ENCODE data around the gene PRSS2. TPM values are rescaled to one million over a fixed set of nuclear protein-coding genes. Genes with fewer than 3 reads are reported as not detected.

The PRSS2 gene
- total RNA-seq, 1 experiment from 2014 or later: 27.6 TPM

DNA sequence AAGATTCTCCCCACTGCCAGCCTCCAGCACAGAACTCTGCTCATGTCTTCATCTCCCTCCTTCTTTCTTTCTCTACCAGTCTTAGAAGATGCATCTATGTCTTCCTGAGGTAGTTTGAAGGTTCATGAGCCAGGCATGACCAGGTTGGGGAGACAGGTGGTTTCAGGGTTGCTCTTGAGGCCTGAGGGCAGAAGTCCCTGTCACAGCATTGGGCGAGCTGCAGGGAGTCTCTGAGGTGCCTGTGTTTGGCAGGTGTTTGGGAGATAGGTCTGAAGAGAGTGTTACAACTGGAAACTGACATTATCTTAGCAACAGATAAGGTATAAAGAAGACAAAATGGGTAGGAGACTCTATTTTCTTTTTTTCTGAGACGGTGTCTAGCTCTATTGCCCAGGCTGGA, 18.7 kb downstream of the PRSS2 start:
- Mint-ChIP-seq H3K4me1 (peaks cover 15% of the 10 kb centered on the region), H3K36me3 (no peaks in the 10 kb centered on the region), H3K27me3 (ENCODE audit: low read depth) (peaks cover 14% of the 10 kb centered on the region), H3K4me3 (no peak overlapping the region), H3K27ac (no peak overlapping the region), H3K9me3 (no peaks in the 10 kb centered on the region)
- CTCF ChIA-PET: interaction anchor here (1.1 to 2.3 kb wide), 2 partner anchors 22 to 231 kb away, joined by 5 read pairs; no protein-coding TSS in a partner anchor
- DNase-seq (ENCODE audit: low spot score) (no peak), ATAC-seq (no peak)
- POLR2A ChIA-PET: no interaction called here
- no peak for TF ChIP-seq ZNF396 (CRISPR knock-in tag; IDR thresholded peaks at IDR 0.05; ENCODE audit: borderline replicate concordance)
- TF ChIP-seq, protein P1, sequence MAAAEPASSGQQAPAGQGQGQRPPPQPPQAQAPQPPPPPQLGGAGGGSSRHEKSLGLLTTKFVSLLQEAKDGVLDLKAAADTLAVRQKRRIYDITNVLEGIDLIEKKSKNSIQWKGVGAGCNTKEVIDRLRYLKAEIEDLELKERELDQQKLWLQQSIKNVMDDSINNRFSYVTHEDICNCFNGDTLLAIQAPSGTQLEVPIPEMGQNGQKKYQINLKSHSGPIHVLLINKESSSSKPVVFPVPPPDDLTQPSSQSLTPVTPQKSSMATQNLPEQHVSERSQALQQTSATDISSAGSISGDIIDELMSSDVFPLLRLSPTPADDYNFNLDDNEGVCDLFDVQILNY (CRISPR knock-in tag; IDR thresholded peaks at IDR 0.05): no peak
- no peak for TF ChIP-seq ZNF263 (CRISPR knock-in tag; IDR thresholded peaks at IDR 0.05; ENCODE audit: low read depth)
- TF ChIP-seq, protein P2, sequence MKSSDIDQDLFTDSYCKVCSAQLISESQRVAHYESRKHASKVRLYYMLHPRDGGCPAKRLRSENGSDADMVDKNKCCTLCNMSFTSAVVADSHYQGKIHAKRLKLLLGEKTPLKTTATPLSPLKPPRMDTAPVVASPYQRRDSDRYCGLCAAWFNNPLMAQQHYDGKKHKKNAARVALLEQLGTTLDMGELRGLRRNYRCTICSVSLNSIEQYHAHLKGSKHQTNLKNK (CRISPR knock-in tag; IDR thresholded peaks at IDR 0.05): no peak
- TF ChIP-seq, protein P3, sequence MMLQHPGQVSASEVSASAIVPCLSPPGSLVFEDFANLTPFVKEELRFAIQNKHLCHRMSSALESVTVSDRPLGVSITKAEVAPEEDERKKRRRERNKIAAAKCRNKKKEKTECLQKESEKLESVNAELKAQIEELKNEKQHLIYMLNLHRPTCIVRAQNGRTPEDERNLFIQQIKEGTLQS (CRISPR knock-in tag; conservative IDR thresholded peaks at IDR 0.05): no peak
- TF ChIP-seq NFATC4 (CRISPR knock-in tag; IDR thresholded peaks at IDR 0.05): no peak
- no peak for TF ChIP-seq TP53 (CRISPR knock-in tag; IDR thresholded peaks at IDR 0.05)

DNA sequence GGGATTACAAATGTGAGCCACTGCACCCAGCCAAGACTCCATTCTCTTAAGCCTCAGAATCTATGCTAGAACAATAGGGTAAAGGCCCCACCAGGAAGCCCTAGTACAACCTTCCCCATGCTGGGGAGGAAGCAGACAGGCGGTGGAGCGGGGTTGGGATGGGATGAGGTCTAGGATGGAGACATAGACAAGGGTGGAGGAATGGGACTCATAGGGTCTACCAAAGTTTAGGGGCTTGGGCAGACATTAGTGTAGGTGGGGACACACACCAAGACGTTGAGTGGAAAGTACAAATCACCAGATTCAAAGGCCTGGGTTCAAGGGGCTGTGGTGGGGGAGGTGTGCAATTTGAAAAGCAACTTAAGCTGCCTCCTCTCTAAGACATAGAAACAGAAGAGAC, 19.3 kb downstream of the PRSS2 start:
- Mint-ChIP-seq H3K4me1 (peaks cover 21% of the 10 kb centered on the region), H3K9me3 (no peaks in the 10 kb centered on the region), H3K27me3 (ENCODE audit: low read depth) (peaks cover 20% of the 10 kb centered on the region), H3K4me3 (no peak overlapping the region), H3K27ac (no peak overlapping the region), H3K36me3 (no peaks in the 10 kb centered on the region)
- CTCF ChIA-PET: interaction anchor here (2.0 kb wide), 1 partner anchor 158 kb away, joined by 4 read pairs; no protein-coding TSS in a partner anchor
- ATAC-seq (no peak), DNase-seq (ENCODE audit: low spot score) (no peak)
- TF ChIP-seq RELA (CRISPR knock-in tag; IDR thresholded peaks at IDR 0.05; ENCODE audit: borderline replicate concordance) (no peak), NR2C2 (CRISPR knock-in tag; IDR thresholded peaks at IDR 0.05) (no peak), ELF4 (CRISPR knock-in tag; IDR thresholded peaks at IDR 0.05; ENCODE audit: low read depth) (no peak), ETV6 (CRISPR knock-in tag; IDR thresholded peaks at IDR 0.05) (no peak), ZNF232 (CRISPR knock-in tag; IDR thresholded peaks at IDR 0.05) (no peak), TP53 (CRISPR knock-in tag; IDR thresholded peaks at IDR 0.05) (no peak), FOXJ3 (CRISPR knock-in tag; IDR thresholded peaks at IDR 0.05; ENCODE audit: borderline replicate concordance) (no peak), MXD4 (CRISPR knock-in tag; IDR thresholded peaks at IDR 0.05; ENCODE audit: borderline replicate concordance) (no peak), ZBTB21 (CRISPR knock-in tag; IDR thresholded peaks at IDR 0.05; ENCODE audit: borderline replicate concordance) (no peak), FOXP1 (CRISPR knock-in tag; IDR thresholded peaks at IDR 0.05; ENCODE audit: borderline replicate concordance) (no peak), ZNF219 (CRISPR knock-in tag; IDR thresholded peaks at IDR 0.05; ENCODE audit: borderline replicate concordance) (no peak)
- TF ChIP-seq, protein P4, sequence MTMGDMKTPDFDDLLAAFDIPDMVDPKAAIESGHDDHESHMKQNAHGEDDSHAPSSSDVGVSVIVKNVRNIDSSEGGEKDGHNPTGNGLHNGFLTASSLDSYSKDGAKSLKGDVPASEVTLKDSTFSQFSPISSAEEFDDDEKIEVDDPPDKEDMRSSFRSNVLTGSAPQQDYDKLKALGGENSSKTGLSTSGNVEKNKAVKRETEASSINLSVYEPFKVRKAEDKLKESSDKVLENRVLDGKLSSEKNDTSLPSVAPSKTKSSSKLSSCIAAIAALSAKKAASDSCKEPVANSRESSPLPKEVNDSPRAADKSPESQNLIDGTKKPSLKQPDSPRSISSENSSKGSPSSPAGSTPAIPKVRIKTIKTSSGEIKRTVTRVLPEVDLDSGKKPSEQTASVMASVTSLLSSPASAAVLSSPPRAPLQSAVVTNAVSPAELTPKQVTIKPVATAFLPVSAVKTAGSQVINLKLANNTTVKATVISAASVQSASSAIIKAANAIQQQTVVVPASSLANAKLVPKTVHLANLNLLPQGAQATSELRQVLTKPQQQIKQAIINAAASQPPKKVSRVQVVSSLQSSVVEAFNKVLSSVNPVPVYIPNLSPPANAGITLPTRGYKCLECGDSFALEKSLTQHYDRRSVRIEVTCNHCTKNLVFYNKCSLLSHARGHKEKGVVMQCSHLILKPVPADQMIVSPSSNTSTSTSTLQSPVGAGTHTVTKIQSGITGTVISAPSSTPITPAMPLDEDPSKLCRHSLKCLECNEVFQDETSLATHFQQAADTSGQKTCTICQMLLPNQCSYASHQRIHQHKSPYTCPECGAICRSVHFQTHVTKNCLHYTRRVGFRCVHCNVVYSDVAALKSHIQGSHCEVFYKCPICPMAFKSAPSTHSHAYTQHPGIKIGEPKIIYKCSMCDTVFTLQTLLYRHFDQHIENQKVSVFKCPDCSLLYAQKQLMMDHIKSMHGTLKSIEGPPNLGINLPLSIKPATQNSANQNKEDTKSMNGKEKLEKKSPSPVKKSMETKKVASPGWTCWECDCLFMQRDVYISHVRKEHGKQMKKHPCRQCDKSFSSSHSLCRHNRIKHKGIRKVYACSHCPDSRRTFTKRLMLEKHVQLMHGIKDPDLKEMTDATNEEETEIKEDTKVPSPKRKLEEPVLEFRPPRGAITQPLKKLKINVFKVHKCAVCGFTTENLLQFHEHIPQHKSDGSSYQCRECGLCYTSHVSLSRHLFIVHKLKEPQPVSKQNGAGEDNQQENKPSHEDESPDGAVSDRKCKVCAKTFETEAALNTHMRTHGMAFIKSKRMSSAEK (CRISPR knock-in tag; IDR thresholded peaks at IDR 0.05; ENCODE audit: borderline replicate concordance): no peak
- TF ChIP-seq, protein P5, sequence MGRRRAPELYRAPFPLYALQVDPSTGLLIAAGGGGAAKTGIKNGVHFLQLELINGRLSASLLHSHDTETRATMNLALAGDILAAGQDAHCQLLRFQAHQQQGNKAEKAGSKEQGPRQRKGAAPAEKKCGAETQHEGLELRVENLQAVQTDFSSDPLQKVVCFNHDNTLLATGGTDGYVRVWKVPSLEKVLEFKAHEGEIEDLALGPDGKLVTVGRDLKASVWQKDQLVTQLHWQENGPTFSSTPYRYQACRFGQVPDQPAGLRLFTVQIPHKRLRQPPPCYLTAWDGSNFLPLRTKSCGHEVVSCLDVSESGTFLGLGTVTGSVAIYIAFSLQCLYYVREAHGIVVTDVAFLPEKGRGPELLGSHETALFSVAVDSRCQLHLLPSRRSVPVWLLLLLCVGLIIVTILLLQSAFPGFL (CRISPR knock-in tag; IDR thresholded peaks at IDR 0.05; ENCODE audit: borderline replicate concordance): no peak
- TF ChIP-seq, protein P1 (CRISPR knock-in tag; IDR thresholded peaks at IDR 0.05): no peak
- TF ChIP-seq, protein P6, sequence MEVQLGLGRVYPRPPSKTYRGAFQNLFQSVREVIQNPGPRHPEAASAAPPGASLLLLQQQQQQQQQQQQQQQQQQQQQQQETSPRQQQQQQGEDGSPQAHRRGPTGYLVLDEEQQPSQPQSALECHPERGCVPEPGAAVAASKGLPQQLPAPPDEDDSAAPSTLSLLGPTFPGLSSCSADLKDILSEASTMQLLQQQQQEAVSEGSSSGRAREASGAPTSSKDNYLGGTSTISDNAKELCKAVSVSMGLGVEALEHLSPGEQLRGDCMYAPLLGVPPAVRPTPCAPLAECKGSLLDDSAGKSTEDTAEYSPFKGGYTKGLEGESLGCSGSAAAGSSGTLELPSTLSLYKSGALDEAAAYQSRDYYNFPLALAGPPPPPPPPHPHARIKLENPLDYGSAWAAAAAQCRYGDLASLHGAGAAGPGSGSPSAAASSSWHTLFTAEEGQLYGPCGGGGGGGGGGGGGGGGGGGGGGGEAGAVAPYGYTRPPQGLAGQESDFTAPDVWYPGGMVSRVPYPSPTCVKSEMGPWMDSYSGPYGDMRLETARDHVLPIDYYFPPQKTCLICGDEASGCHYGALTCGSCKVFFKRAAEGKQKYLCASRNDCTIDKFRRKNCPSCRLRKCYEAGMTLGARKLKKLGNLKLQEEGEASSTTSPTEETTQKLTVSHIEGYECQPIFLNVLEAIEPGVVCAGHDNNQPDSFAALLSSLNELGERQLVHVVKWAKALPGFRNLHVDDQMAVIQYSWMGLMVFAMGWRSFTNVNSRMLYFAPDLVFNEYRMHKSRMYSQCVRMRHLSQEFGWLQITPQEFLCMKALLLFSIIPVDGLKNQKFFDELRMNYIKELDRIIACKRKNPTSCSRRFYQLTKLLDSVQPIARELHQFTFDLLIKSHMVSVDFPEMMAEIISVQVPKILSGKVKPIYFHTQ (CRISPR knock-in tag; IDR thresholded peaks at IDR 0.05): no peak
- TF ChIP-seq, protein P7, sequence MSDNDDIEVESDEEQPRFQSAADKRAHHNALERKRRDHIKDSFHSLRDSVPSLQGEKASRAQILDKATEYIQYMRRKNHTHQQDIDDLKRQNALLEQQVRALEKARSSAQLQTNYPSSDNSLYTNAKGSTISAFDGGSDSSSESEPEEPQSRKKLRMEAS (CRISPR knock-in tag; IDR thresholded peaks at IDR 0.05): no peak
- TF ChIP-seq, protein P8, sequence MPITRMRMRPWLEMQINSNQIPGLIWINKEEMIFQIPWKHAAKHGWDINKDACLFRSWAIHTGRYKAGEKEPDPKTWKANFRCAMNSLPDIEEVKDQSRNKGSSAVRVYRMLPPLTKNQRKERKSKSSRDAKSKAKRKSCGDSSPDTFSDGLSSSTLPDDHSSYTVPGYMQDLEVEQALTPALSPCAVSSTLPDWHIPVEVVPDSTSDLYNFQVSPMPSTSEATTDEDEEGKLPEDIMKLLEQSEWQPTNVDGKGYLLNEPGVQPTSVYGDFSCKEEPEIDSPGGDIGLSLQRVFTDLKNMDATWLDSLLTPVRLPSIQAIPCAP (CRISPR knock-in tag; IDR thresholded peaks at IDR 0.05): no peak
- POLR2A ChIA-PET: no interaction called here
